ENCODE measurements around the gene WNT4.

The WNT4 gene

GRCh38 chr1:22075718-22076117 is 67.2 kb downstream of the WNT4 start:
- DNase-seq (ENCODE audit: low read depth in 2 of 2): no peak

- DNase-seq (ENCODE audit: low read depth in 2 of 2): no peak
These were observed 68.1 kb downstream of the WNT4 start for GRCh38 chr1:22074803-22075202.

GRCh38 chr1:22071511-22071910 is 71.4 kb downstream of the WNT4 start:
- DNase-seq (ENCODE audit: low read depth in 2 of 2): no peak

All from stimulated activated CD4-positive, alpha-beta T cell treated with anti-CD3 and anti-CD28 coated beads, Interleukin-1b, Interleukin-23, amount 100 ng/mL, for 1 hour (primary cell).